Measurements from ENCODE around the gene USP20.

Gene USP20

DNA sequence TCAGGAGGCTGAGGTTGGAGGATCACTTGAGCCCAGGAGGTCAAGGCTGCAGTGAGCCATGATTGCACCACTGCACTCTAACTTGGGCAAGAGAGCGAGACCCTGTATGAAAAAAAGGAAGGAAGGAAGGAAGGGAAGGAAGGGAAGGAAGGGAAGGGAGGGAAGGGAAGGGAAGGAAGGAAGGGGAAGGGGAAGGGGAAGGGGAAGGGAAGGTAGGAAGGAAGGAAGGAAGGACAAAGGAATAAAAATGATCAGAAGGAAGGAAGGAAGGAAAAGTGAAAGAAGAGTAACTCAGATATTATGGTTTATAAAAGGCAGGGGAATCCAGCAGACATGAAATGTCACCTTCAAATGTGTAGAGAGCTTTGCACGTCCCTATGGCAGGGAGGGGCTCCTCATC, 64.4 kb downstream of the USP20 start:
- Histone ChIP-seq H3K4me1 (ENCODE audit: insufficient read depth, poor library complexity, severe bottlenecking) (no peaks in the 10 kb centered on the region), H3K36me3 (ENCODE audit: low read depth) (peaks cover 13% of the 10 kb centered on the region; the same call in 1 of the 2 replicates), H3K9me3 (ENCODE audit: severe bottlenecking) (peaks cover 2% of the 10 kb centered on the region), H3K4me3 (ENCODE audit: severe bottlenecking) (no peak overlapping the region), H3K27me3 (ENCODE audit: insufficient read depth, poor library complexity, severe bottlenecking) (no peaks in the 10 kb centered on the region), H3K27ac (ENCODE audit: poor library complexity, severe bottlenecking) (no peak overlapping the region)
- TF ChIP-seq, protein P1, sequence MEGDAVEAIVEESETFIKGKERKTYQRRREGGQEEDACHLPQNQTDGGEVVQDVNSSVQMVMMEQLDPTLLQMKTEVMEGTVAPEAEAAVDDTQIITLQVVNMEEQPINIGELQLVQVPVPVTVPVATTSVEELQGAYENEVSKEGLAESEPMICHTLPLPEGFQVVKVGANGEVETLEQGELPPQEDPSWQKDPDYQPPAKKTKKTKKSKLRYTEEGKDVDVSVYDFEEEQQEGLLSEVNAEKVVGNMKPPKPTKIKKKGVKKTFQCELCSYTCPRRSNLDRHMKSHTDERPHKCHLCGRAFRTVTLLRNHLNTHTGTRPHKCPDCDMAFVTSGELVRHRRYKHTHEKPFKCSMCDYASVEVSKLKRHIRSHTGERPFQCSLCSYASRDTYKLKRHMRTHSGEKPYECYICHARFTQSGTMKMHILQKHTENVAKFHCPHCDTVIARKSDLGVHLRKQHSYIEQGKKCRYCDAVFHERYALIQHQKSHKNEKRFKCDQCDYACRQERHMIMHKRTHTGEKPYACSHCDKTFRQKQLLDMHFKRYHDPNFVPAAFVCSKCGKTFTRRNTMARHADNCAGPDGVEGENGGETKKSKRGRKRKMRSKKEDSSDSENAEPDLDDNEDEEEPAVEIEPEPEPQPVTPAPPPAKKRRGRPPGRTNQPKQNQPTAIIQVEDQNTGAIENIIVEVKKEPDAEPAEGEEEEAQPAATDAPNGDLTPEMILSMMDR (IDR thresholded peaks at IDR 0.05; ENCODE audit: poor library complexity, severe bottlenecking), result no peak
- DNase-seq (ENCODE audit: low spot score) (no peak), ATAC-seq (ENCODE audit: low read depth) (no peak)

DNA sequence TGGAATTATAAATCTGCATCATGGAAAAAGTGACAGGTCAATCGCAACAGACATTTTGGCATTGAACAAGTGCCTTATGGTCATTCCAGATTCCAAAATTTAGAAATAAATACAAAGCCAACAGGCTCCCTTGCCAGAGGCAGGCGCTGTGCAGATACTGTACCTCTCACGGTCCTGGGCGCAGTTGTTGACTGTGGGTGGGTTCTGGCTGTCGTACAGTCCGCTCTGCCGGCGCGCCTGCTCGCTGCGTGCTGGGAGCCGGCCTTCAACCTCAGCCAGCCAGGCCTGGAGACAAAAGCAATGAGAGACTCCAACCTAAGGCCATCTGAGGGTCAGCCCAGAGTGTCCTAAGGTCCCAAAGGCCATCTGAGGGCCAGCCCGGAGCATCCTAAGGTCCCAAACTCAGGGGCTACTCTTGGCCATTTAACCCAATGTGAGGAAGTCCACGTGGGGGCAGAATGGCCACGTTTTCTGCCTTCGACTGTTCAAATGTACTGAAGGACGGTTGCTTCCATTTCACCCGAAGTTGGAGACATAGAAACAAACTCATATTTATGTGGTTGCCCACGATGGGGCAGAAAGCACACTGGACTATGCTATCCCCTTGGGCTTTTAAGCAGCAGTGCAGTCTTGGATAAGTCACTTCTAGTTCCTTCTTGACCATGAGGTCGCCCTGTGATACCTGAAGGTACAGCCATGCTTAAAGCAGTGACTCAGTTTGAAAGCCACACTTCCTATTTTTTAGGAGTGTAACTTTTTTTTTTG, 65.2 kb downstream of the USP20 start:
- Histone ChIP-seq H3K27ac (ENCODE audit: poor library complexity, severe bottlenecking) (no peak overlapping the region), H3K4me1 (ENCODE audit: insufficient read depth, poor library complexity, severe bottlenecking) (no peaks in the 10 kb centered on the region), H3K36me3 (ENCODE audit: low read depth) (peaks cover 9% of the 10 kb centered on the region; the same call in 1 of the 2 replicates), H3K27me3 (ENCODE audit: insufficient read depth, poor library complexity, severe bottlenecking) (no peaks in the 10 kb centered on the region), H3K4me3 (ENCODE audit: severe bottlenecking) (no peak overlapping the region), H3K9me3 (ENCODE audit: severe bottlenecking) (peaks cover 2% of the 10 kb centered on the region)
- TF ChIP-seq, protein P1 (IDR thresholded peaks at IDR 0.05; ENCODE audit: poor library complexity, severe bottlenecking), result no peak
- DNase-seq (ENCODE audit: low spot score), result peak; percentile 24
- ATAC-seq (ENCODE audit: low read depth), result no peak

DNA sequence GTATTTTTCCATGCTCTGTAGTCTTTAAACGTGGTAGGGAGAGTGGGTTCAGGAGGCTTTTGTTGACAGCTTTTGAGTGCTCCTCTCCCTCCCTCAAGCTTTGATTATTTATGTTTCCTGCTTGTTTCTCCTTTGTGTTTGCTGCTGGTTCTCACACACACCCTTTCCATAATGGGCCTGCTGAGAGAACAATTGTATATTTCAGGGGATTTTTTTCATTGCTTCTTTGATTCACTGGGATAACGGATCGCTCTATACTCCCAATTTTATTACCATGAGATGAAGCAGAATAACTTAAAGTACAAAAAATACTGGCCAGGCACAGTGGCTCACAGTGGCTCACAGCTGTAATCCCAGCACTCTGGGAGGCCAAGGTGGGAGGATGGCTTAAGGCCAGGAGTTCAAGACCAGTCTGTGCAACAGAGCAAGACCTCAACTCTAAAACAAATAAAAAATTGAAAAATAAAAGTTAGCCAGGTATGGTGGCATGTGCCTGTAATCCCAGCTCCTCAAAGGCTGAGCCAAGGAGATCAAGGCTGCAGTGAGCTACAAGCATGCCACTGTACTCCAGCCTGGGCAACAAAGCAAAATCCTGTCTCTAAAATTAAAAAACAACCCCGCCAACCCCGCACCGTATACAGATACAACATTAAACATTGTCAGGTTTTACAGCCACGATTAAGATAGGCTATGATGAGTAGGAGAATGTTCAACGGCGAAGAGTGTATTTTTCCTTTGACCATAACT, 66.9 kb downstream of the USP20 start:
- no peak for ATAC-seq (ENCODE audit: low read depth)

DNA sequence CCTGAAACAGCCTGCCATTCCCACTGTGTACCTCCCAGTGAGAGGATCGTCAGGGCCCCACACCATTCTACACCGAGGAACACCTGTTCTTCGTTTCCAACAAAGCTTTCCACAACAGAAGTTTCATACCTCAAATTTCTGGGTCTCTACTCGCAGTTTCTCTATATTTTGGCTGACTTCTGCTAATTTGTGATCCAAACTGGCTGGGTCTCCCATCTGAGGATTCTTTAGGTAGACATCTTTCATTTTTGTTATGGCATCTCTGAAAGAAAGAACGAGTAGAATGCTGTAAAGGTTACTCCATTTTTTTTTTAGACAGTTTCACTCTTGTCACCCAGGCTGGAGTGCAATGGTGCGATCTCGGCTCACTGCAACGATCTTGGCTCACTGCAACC, 67.5 kb downstream of the USP20 start:
- Histone ChIP-seq H3K27me3 (ENCODE audit: insufficient read depth, poor library complexity, severe bottlenecking) (no peaks in the 10 kb centered on the region), H3K36me3 (ENCODE audit: low read depth) (peaks cover 5% of the 10 kb centered on the region; the same call in 1 of the 2 replicates), H3K4me1 (ENCODE audit: insufficient read depth, poor library complexity, severe bottlenecking) (no peaks in the 10 kb centered on the region), H3K9me3 (ENCODE audit: severe bottlenecking) (peaks cover under 1% of the 10 kb centered on the region), H3K4me3 (ENCODE audit: severe bottlenecking) (no peak overlapping the region), H3K27ac (ENCODE audit: poor library complexity, severe bottlenecking) (no peak overlapping the region)
- DNase-seq (ENCODE audit: low spot score) (no peak), ATAC-seq (ENCODE audit: low read depth) (no peak)
- TF ChIP-seq, protein P1 (IDR thresholded peaks at IDR 0.05; ENCODE audit: poor library complexity, severe bottlenecking), result no peak

More for the DNA sequence above, 66.9 kb downstream of the USP20 start:
- no peak for DNase-seq (ENCODE audit: low spot score)
- Histone ChIP-seq H3K36me3 (ENCODE audit: low read depth) (peaks cover 5% of the 10 kb centered on the region; the same call in 1 of the 2 replicates), H3K4me1 (ENCODE audit: insufficient read depth, poor library complexity, severe bottlenecking) (no peaks in the 10 kb centered on the region), H3K27me3 (ENCODE audit: insufficient read depth, poor library complexity, severe bottlenecking) (no peaks in the 10 kb centered on the region), H3K4me3 (ENCODE audit: severe bottlenecking) (no peak overlapping the region), H3K9me3 (ENCODE audit: severe bottlenecking) (peaks cover 2% of the 10 kb centered on the region), H3K27ac (ENCODE audit: poor library complexity, severe bottlenecking) (no peak overlapping the region)
- TF ChIP-seq, protein P1 (IDR thresholded peaks at IDR 0.05; ENCODE audit: poor library complexity, severe bottlenecking), result no peak
